HL-60/S4 treated with retinoic acid at 250 ng/mL for 4 days and 3 days (cell line): ENCODE data around the gene CACNA2D2.

Source experiments
- in situ Hi-C: fragments of 300-500 bp; cut with MboI; formaldehyde crosslinking; loops from 2 replicates; pipeline ENCODE4 v1.7.0; 2022; ENCODE audit warnings: low sequenced_read_pairs

The CACNA2D2 gene

DNA sequence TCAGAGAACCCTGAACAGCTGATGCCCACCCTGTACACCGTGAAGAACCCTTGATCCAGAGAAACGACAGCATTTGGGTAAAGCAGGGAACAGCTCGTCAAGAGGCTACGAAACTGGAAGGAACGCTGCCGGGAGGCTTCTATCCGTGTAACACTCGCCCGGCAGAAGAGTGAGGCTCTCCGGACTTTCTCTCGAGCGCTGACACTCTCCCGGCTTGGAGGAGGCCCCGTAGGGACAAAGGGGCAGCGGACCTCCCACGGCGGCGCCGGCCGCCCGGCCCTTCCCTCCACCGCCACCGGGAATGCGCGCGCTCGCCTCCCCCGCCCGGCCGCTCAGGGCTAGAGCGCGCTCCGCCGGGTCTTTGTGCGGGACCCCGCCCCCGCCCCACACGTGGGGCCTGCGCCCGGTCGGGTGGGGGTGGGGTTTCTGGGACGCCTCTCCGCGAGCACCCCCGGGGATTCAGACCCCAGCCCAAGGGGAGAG is 182.5 kb downstream of the CACNA2D2 start:
- in situ Hi-C loops: no loop called here

DNA sequence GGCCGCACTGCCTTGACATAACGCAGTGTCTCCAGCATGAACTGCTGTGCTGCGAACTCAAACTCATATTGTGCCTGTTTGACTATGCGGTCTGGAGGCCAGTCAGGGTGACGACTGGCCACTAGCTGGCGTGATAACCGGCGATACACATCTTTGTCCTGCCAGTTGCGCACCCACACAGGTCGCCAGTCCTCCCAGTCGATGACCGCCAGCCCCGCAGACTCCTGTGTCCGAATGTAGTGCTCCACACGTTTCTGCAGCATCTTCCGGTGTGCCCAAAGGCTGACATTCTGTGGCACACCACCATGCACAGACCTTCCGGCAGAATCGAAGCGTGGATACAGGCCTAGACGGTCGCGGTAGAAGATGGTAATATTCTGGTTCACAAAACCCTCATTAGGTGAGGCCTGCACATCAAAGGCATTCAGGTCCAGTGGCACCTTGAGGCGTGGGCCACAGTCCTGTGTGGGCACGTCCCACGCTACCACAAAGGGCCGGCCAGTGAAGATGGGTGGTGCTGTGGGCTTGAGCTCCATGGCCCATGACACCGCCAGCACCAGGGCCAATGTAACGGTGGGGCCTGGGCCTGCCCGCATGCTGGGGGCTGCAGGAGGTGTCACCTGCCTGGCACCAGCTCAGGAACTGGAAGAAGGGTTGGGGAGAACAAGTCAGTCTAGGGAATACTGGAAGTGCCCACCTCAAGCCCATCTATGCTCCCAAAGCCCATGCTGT is 183.4 kb downstream of the CACNA2D2 start:
- in situ Hi-C loops: no loop called here

DNA sequence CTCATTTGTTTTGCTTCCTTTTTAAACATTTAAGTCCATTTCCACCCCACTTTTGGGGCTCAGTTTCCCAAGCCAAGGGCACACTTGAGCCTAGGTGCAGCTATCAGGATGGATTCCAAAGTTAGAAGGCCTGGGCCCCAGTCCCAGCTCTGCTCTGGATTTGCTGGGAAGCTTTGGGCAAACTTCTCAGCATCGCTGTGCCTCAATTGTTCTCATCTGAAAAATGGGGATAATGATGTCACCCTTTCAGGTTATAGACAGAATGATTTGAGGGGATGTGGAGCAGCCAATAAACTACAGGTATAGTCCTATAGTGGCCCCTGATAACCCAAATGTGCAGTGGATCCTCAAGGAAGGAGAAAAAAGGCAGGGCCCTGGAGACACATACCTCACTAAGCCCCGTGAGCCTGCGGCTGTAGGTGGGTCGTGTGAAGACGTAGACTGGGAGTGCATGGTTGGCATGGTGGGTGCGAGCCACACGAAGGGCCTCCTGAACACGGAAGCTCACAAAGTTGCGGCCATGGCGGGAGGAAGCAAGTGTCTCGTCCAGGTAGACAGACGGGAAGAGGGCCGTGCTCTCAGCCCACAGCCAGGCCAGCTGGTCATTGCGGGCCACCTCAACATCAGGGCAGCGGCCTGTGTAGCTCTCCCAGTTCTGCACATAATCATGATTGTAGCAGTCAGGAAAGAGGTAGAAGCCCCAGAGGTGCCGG is 184.1 kb downstream of the CACNA2D2 start:
- in situ Hi-C loops: no loop called here

DNA sequence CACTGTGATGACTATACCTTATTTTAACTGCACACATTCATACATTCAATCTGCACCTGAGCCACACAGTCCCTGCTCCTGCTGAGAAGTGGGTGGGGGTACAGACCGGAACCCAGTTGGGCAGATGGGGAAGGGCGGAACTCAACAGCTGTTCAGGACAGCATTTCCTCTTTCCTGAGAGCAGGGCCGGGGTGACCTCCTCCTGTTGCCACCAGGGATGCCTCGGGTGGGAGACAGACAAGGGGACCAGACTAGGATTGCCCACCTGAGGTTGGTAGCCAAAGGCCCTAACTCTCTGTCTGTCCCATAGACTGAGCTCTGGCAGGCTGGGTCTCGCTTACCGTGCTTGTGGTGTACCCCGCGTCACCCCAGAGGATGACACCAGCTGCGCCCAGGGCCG is 184.8 kb downstream of the CACNA2D2 start:
- in situ Hi-C loops: no loop called here

DNA sequence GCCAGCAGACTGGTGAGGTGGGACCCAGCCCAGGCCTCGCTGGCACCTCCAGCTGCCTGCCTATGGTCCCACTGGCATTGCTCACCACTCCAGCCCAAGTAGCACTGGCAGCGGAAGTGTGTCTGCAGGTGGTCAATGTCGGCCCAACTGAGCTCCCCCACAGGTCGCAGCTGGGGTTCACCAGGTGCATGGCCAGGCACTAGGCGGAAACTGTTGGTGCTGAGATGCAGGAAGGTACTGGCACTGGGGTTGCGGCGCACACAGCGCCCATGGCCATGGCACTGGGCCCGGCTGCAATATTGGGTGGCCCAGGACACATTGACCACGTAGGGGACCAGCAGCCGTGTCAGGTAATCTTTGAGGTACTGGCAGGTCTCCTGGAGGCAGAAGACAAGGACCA is 185.3 kb downstream of the CACNA2D2 start:
- in situ Hi-C loops: no loop called here

DNA sequence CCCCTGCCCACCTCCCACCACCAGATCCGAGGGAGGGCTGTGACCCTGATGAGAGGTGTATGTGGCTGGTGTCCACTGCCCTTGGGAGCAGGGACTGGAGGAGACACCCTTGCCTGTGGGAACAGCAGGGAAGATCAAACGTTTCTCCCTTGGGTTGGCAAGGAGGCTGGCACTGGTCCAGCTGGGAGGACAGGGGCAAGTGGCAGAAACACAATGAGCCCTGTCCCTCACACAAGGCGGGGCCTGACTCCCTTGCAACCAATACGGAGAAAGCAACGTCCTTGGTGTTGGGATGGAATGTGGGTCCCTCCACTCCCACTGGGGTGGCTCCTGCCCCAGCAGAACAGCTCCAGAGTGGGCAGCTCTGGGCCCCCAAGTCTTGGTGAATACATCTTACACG is 186.1 kb downstream of the CACNA2D2 start:
- in situ Hi-C loops: no loop called here

DNA sequence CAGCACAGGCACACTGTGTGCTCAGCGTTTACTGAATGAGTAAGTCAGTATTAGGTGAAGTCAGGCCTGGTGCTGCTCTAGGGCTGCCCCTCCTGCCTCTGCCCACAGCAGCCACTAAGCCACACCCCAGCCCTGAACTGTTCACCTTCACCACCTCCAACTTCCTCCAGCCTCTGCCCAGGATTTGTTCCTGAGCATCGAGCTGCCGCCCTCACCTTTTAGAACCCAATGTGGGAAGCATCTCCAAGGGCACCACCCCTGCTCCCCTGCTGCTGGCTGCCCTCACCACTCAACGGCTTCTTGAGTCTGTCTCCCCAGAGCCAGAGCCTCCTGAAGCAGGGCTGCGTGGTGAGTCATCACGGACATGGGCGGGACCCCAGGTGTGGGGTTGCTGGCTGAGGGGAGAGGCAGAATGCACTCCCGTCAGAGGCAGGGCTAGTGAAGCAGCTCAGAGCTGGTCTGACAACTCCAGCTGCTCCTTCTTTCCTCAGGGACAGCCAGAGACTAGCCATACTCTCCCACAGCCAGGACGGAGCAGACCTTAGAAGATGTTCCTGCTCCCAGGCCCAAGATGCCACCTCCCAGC is 186.7 kb downstream of the CACNA2D2 start:
- in situ Hi-C loops: no loop called here

DNA sequence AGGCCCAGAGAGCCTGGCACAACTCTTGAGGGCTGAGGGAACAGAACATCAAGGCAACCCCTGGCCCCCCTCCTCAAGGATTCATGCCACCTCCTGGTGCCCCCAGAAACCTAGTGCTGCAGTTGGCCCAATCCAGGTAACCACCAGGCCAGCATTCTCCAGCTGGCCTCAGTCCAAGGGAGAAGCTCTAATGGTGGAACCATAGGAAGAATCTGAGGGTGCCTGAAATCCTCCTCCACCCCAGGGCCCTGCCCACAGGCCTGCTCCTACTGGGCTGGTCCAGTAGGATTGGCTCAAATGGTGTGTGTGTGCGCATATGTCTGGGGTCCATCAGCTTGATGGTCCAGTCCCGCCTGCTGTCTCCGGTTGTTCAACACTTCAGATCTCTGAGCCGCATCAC is 188.6 kb downstream of the CACNA2D2 start:
- in situ Hi-C loops: no loop called here

DNA sequence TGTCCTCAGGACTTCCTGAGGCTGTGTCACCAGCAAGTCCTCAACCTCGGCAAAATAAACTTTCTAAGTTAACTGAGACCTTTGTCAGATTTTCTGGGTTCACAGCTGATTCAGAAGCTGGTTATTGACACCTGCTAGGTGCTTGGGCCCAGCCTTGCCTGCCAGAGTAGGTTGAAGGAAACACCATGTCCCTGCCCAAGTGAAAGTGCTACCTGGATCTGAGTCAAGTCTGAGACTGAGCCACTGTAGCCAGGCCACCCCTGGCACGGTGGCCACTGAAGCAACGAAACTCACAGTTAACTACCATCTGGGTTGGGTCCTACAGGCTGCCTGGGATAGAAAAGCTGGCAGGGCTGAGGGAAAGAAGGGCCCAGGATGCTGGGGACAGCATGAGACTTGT is 189.1 kb downstream of the CACNA2D2 start:
- in situ Hi-C loops: no loop called here
